H54 (cell line): ENCODE measurements around the gene FAAP20.

Experiments
- DNase-seq: peaks from one replicate; pipeline ENCODE4 v3.0.0; 2011; ENCODE audit warnings: low spot score, mixed read lengths; ENCODE audit not compliant: insufficient read length
- FAIRE-seq: peaks from 3 replicates; lab custom pipeline; 2011; peaks lifted over from hg19 to GRCh38; lab: Jason Lieb, UNC
- POLR2A ChIP-seq: IDR thresholded peaks from 2 replicates; pipeline ENCODE4 v1.6.1; 2011; ENCODE audit warnings: low read depth, mild to moderate bottlenecking, low read length

Gene FAAP20

DNA sequence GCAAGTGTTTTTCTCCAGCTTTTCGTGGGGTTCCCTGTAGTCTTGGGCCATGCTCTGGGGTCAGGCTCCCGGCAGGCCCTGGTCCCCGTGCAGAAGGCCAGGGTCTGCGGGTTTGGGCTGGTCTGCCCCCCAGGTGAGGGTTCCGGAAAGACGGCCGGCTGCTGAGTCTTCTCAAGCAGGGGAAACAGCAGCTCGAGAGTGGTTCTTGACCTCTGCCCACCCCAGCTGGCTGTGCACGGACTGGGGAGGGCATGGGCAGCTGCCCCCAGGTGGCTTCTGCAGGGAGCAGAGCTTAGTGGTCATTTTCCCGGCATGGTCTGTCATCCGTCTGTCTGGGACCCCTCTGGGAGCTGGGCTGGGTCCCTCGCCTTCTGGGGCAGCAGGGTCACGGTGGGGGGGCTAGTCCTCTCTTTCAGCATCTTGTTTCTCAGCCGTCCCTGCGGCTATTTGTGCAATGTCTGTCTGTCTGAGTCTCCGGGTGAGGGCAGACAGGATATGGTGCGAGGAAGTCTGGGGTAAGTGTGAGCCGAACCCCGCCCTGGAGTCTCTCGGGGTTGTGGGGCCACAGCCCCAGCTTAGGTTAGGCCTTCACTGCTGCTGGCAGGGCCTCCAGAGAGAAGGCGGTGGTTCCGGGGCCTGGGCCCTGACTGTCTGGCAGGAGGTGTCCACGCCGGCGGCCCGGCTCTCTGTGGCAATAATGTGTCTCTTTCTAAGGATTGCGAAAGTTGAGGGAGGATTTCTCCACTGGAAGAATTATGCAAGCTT lies 39.6 kb upstream of the FAAP20 start:
- FAIRE-seq (no peak), DNase-seq (peak; percentile 46)
- no peak for TF ChIP-seq POLR2A

DNA sequence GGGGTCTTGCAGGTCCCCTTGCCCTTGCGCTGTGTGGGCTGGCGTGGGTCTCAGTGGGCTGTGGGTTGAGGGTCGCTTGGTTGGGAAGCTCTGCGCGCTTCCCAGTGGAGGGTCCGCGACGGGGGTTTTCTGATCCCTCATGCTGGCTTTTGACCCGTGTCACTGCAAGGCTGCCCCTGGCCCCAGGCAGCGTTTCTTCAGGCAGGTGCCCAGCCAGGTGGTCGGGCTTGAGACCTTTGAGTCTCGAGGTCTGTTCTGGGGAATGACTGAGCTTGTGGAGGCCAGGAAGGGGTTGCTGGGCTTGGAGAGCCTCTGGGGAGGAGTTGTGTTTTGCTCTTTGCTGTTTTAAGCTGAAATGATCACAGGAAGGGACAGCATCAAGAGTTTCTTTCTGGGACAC lies 38.9 kb upstream of the FAAP20 start:
- FAIRE-seq (no peak), DNase-seq (no peak)
- no peak for TF ChIP-seq POLR2A

DNA sequence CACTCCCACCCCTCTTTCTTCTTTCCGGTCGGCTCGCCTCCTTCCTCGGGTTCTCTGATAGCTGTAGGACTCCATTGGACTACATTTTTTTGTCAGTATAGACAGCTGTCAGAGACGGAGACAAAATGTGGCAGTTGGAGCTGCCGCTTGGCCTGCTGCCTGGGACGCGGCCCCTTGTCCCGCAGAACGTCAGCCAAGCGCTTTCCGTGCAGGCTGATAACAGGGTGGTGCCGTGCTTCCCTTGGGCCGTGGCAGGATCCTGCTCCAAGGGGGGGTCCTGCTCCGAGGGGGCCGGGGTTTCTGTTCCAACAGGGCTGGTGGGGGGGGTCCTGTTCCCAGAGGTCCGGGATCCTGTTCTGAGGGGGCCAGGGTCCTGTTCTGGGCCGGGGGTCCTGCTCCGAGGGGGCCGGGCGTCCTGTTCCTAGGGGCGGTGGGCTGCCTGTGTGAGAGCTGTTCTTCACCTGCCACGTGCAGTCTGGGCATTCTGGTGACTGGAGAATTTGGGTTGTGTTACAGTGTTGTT lies 38.4 kb upstream of the FAAP20 start:
- no peak for FAIRE-seq
- TF ChIP-seq POLR2A, result no peak
- no peak for DNase-seq

DNA sequence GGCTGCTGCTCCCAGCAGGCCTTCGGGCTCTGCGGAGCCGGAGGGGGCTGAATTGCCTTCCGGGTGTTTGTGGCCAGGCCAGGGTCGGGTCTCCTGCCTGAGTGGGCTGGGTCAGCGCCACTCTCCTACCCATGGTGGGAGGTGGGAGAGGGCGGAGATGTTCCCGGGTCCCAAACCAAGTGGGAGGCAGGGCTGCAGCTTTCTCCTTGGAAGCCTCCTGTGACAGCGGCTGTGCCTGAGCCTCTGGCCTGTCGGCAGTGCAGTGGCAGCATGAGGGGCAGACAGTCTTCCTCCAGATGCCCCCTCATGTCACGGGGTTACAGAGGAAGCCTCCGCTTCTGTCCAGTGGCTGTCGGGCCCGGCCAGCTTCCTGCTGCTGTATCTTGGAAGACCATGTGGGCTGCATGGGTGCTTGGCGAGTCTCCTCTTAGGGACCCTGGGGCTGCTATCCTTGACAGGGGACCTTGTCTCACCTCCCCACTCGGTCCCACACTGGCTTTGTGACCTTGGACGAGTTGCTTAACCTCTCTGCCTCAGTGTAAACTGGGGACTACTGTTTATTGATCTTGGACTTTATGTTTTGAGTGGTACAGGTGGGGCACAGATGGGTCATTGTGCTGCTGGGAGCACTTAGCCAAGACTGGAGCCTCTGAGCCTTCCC lies 37.8 kb upstream of the FAAP20 start:
- DNase-seq (no peak), FAIRE-seq (no peak)
- no peak for TF ChIP-seq POLR2A

DNA sequence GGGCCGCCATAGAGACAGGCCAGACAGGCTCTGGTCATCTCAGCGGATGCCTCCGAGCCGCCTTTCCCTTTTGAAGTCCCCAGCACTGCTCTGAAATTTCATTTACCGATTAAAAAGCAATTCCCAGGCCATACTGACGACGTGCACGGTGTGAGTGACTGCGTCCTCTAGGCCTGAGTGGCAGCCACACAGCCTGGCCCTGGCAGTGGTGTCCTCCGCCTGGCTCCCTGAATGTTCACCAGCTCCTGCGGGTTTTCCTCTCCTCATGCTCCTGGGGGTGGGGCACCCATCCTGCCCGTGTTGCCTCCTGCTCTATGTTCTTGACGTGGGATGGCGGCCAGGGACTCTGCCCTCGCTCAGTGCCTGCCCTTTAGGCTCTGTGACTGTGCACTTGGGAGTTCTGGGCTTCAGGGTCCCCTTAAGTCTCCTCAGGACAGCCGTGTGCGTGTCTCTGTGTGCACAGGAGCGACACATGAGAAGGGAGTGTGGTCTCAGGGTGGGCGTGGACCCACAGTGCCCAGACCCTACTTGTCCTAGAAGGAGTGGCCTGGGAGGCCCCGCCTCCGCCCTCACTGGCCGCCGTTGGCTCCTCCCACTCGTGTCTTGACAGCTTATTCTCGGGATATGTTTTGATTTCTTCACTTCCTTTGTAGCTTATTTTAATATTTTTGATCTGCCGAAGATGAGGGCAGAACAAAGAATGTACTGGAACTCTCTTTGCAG lies 37.1 kb upstream of the FAAP20 start:
- no peak for TF ChIP-seq POLR2A
- FAIRE-seq (no peak), DNase-seq (no peak)

DNA sequence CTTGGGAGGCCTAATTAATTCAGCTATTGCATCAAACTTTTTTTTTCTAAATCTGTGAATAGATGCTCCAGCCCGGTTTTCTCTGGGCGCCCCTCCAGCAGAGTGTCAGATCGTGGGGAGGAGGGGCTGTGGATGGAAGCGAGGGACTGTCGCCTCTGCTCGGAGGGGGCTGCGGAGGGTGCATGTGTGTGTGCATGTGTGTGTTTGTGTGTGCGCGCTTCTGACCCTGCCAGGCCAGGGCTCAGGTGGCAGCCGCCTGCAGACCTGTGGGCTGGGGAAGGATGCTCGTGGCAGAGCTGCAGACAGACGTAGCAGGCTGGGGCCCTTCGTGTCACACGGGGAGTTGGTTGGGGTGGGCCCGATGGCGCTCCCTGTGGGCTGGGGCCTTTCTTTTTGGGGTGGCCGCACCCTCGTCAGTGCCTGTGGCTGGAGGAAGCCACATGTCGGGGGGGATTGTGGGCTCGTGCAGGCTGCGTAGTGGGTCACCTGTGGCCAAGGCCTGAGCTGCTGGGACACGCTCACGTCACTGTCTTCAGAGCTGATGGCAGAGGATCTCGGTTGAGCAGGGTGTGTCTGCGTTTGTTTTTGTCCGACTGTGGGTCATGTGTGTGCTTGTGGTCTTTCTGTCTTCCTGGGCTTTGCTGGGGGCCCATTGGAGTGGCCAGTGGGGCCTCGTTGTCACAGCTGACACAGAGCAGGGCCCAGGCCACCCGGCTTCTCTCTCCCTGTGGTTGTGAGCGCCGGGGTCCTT lies 36.4 kb upstream of the FAAP20 start:
- TF ChIP-seq POLR2A, result no peak
- FAIRE-seq (no peak), DNase-seq (no peak)

DNA sequence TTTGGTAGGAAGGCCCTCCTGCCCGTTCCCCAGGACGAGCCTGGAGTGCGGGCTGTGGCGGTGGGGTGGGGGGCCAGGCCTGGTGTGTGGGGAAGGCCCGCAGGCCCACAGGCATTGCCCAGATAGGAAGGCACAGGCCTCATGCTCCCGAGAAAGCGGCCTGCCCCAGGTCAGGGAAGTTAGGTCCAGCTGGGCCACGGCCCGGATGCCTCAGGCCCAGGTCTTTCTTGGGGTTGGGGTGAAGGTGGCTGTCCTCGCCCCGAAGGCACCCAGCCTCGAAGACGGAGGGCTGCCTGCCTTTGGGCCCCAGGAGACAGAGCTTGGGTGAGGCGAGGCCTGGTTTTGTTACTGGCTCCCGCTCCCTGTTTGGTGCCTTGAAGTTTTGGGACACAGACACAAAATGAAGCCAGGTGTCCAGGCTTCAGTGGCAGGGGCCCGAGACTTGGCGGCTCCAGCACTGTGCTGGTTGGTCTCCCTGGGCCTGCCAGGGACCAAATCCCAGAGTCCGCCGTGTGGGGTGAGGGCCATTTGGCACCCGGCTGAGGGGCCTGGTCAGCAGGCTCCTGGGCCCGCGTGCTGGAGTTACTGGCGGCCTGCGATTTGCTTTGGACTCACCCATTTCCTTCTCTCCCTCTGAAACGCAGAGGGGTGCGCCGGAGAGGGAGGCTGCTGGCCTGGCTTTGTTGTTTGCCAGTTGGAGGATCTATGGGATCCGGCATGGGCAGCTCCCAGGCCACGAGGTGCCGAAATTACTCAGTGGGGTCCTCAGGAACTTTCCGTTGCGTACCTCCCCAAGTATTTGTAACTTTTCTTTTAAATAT lies 35.5 kb upstream of the FAAP20 start:
- FAIRE-seq (no peak), DNase-seq (no peak)
- TF ChIP-seq POLR2A, result no peak

DNA sequence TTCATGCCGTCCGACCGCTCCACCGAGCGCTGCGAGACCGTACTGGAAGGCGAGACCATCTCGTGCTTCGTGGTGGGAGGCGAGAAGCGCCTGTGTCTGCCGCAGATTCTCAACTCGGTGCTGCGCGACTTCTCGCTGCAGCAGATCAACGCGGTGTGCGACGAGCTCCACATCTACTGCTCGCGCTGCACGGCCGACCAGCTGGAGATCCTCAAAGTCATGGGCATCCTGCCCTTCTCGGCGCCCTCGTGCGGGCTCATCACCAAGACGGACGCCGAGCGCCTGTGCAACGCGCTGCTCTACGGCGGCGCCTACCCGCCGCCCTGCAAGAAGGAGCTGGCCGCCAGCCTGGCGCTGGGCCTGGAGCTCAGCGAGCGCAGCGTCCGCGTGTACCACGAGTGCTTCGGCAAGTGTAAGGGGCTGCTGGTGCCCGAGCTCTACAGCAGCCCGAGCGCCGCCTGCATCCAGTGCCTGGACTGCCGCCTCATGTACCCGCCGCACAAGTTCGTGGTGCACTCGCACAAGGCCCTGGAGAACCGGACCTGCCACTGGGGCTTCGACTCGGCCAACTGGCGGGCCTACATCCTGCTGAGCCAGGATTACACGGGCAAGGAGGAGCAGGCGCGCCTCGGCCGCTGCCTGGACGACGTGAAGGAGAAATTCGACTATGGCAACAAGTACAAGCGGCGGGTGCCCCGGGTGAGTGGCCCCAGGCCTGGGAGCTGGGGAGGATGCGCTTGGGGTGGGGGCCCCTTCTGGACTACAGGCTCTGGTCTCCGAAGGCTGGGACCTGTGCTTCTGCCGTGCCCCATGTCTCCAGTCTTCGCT lies 34.7 kb upstream of the FAAP20 start:
- TF ChIP-seq POLR2A, result no peak
- DNase-seq, result no peak
- FAIRE-seq, result no peak

DNA sequence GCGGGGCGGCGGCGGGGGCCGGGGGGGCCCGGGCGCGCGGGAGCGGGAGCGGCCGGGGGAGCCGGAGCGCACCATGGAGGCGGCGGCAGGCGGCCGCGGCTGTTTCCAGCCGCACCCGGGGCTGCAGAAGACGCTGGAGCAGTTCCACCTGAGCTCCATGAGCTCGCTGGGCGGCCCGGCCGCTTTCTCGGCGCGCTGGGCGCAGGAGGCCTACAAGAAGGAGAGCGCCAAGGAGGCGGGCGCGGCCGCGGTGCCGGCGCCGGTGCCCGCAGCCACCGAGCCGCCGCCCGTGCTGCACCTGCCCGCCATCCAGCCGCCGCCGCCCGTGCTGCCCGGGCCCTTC lies 34.1 kb upstream of the FAAP20 start:
- FAIRE-seq (no peak), DNase-seq (no peak)
- TF ChIP-seq POLR2A, result no peak

DNA sequence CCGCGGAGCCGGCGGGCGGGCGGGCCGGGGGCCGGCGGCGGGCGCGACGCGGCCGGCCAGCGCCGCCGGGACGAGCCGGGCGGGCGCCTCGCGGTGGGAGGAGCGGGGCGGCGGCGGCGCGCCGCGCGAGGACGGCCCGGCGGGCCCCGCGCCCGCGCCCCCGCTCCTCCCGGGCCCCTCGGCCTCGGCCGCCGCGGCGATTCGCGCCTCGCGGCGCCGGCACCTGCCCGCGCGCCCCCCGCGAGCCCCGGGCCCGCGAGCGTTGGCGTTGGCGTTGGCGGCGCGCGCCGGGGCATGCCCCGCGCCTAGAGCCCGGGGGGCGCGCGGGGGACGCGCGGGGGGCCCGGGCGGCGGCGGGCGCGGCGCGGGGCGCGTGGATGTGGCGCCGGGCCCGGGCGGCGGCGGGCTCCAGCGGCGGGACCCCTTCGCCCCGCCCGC lies 33.6 kb upstream of the FAAP20 start, which contains the start of gene SKI:
Gene SKI, plus strand, starts transcription at position 163 of the 438 bp plus-strand sequence. CDS start 448 bp downstream, outside the sequence.
- no peak for DNase-seq
- FAIRE-seq, result no peak
- no peak for TF ChIP-seq POLR2A

DNA sequence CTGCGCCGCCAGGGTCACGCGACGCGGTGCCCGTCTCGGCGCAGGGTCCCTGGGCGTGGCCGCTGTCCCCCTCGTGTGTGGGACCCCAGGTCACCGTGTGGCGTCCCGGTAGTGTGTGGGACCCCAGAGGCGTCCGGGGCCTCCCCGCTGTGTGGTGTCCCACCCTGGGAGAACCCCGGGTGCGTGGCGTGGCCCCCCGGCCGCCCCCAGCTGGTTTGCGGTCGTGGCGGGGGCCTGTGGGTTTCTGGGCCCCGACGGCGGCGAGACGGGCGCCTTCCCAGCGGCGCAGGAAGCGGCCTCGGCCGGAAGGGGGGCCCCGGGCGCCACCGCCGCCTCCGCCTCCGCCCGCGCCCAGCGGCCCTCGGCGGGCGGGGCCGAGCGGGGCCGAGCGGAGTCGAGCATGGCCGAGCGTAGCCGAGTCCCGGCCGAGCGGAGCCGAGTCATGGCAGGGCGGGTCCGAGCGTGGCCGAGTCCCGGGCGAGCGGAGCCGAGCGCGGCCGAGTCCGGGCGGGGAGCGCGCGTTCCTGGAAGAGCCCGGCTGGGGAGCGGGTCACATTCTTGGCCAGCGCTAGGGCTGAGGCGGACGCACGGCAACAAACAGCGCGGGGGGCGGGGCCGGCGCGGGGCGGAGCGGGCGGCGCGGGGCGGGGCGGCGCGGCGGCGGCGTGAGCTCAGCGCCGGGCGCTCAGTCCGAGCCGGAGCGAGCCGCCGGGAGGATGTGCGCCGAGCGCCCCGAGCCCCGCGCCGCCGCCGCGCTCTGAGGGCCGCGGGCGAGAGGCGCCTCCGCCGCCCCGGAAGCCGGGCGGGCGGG lies 33.0 kb upstream of the FAAP20 start:
- FAIRE-seq, result no peak
- peak; percentile 72 for TF ChIP-seq POLR2A
- DNase-seq, result peak; percentile 95
